Measurements from ENCODE around the gene MAGI2. TPM values are rescaled to one million over a fixed set of nuclear protein-coding genes. Genes with fewer than 3 reads are reported as not detected.

Gene MAGI2
- total and polyA plus RNA-seq, 9 donors, result 7.1 to 20.4 (median 18.7) TPM

GRCh38 chr7:79434098-79434497, 19.4 kb downstream of the MAGI2 start:
- Histone ChIP-seq H3K36me3 (no peaks in the 10 kb centered on the region), H3K27ac (no peak overlapping the region), H3K4me1 (ENCODE audit: insufficient read depth) (no peaks in the 10 kb centered on the region), H3K4me3 (no peak overlapping the region), H3K27me3 (no peaks in the 10 kb centered on the region), H3K9me3 (no peaks in the 10 kb centered on the region)
- no peak for TF ChIP-seq EP300 (IDR thresholded peaks at IDR 0.05)
- TF ChIP-seq, protein P1, sequence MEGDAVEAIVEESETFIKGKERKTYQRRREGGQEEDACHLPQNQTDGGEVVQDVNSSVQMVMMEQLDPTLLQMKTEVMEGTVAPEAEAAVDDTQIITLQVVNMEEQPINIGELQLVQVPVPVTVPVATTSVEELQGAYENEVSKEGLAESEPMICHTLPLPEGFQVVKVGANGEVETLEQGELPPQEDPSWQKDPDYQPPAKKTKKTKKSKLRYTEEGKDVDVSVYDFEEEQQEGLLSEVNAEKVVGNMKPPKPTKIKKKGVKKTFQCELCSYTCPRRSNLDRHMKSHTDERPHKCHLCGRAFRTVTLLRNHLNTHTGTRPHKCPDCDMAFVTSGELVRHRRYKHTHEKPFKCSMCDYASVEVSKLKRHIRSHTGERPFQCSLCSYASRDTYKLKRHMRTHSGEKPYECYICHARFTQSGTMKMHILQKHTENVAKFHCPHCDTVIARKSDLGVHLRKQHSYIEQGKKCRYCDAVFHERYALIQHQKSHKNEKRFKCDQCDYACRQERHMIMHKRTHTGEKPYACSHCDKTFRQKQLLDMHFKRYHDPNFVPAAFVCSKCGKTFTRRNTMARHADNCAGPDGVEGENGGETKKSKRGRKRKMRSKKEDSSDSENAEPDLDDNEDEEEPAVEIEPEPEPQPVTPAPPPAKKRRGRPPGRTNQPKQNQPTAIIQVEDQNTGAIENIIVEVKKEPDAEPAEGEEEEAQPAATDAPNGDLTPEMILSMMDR (IDR thresholded peaks at IDR 0.05), result no peak
- TF ChIP-seq POLR2A (IDR thresholded peaks at IDR 0.05), result no peak
- no peak for DNase-seq
- WGBS, 3 donors, result 92 to 96% (median 92%) methylated on average over 1 of the region's 1 CpG
- intact Hi-C loops (cut with DNase I), result no loop called here

GRCh38 chr7:79430391-79430790, 23.1 kb downstream of the MAGI2 start:
- intact Hi-C loops (cut with DNase I), result no loop called here
- H3K4me3 ChIP-seq, result no peak overlapping the region
- DNase-seq, result no peak
- no peaks in the 10 kb centered on the region for H3K36me3 ChIP-seq
- H3K27ac ChIP-seq, result no peak overlapping the region
- H3K27me3 ChIP-seq, result no peaks in the 10 kb centered on the region
- H3K4me1 ChIP-seq (ENCODE audit: insufficient read depth), result no peaks in the 10 kb centered on the region
- TF ChIP-seq, protein P1 (IDR thresholded peaks at IDR 0.05), result no peak
- TF ChIP-seq EP300 (IDR thresholded peaks at IDR 0.05), result no peak
- no peak for TF ChIP-seq POLR2A (IDR thresholded peaks at IDR 0.05)
- 94 to 96% (median 94%) methylated on average over 2 of the region's 2 CpGs for WGBS, 3 donors
- no peaks in the 10 kb centered on the region for H3K9me3 ChIP-seq

- intact Hi-C loops (cut with DNase I), result no loop called here
- Histone ChIP-seq H3K4me1 (ENCODE audit: insufficient read depth) (no peaks in the 10 kb centered on the region), H3K4me3 (no peak overlapping the region), H3K27ac (no peak overlapping the region), H3K9me3 (no peaks in the 10 kb centered on the region), H3K27me3 (no peaks in the 10 kb centered on the region), H3K36me3 (no peaks in the 10 kb centered on the region)
- 83 to 89% (median 83%) methylated on average over 7 of the region's 7 CpGs for WGBS, 3 donors
- DNase-seq, result no peak
- no peak for TF ChIP-seq POLR2A (IDR thresholded peaks at IDR 0.05)
Measured at GRCh38 chr7:79425665-79426064, 27.8 kb downstream of the MAGI2 start.

DNA sequence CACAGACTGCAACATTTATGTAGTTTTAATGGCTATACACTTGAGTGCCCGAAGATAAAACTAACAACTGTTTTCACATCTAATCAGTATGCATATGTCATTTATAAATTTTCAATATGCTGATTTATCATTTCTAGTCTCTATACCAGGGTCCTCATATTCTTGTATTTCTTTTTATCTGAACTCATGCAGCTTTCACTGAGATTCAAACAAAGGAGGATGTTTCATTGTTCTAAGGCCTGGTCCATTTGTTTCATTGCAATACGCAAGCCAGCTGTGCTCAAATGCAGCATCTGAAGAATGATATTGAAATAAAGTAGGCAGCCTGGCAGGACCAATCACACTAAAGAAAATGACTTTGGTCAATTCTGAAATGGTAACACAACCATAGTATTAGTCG, 31.7 kb downstream of the MAGI2 start:
- Histone ChIP-seq H3K4me1 (ENCODE audit: insufficient read depth) (no peaks in the 10 kb centered on the region), H3K4me3 (no peak overlapping the region), H3K9me3 (no peaks in the 10 kb centered on the region), H3K27ac (no peak overlapping the region), H3K36me3 (no peaks in the 10 kb centered on the region), H3K27me3 (no peaks in the 10 kb centered on the region)
- intact Hi-C loops (cut with DNase I), result no loop called here
- TF ChIP-seq, protein P1 (IDR thresholded peaks at IDR 0.05), result no peak
- no peak for TF ChIP-seq EP300 (IDR thresholded peaks at IDR 0.05)
- TF ChIP-seq POLR2A (IDR thresholded peaks at IDR 0.05), result no peak
- DNase-seq, result no peak
- 93 to 97% (median 94%) methylated on average over 3 of the region's 3 CpGs for WGBS, 3 donors

DNA sequence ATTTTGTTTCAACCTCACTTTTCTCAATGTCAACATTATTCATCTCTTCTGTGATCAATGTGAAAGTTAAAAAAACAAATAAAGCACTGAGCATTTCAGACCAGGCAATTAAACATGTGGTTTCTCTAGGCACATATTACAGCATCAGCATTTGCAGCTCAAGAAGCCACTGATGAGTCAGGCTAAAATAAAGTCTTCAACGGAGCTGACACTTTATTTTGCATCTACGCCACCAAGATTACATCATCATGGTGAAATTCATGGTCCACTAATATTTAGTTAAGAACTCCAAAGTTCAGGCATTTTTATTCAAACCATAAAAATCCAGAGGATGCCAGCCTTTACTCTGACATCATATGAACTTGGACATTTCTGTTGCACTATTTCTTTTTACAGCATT, 33.0 kb downstream of the MAGI2 start:
- TF ChIP-seq, protein P1 (IDR thresholded peaks at IDR 0.05), result no peak
- TF ChIP-seq EP300 (IDR thresholded peaks at IDR 0.05) (no peak), POLR2A (IDR thresholded peaks at IDR 0.05) (no peak)
- Histone ChIP-seq H3K4me1 (ENCODE audit: insufficient read depth) (no peaks in the 10 kb centered on the region), H3K4me3 (no peak overlapping the region), H3K27me3 (no peaks in the 10 kb centered on the region), H3K36me3 (no peaks in the 10 kb centered on the region), H3K9me3 (no peaks in the 10 kb centered on the region), H3K27ac (no peak overlapping the region)
- no peak for DNase-seq
- intact Hi-C loops (cut with DNase I), result no loop called here
- WGBS, 3 donors, result 16 to 25% (median 16%) methylated on average over 2 of the region's 2 CpGs

All from ovary (tissue), 9 donors.